HG03342 (cell line): Measurements from ENCODE around the gene CRYBG2.
A peak's percentile ranks its signal among the peaks of the same experiment; 100 is the strongest.
"Not testable (repeated sequence)": the region's sequence is repeated elsewhere in the genome, so short reads cannot be mapped to it uniquely, and the experiment has no call there.

ENCODE experiments used
- ATAC-seq: cut with Tn5 transposase; IDR thresholded peaks from one replicate; pipeline ENCODE4 v1.9.1; 2021; ENCODE audit warnings: mild to moderate bottlenecking, moderate library complexity; ENCODE audit not compliant: unreplicated experiment

The CRYBG2 gene, protein sequence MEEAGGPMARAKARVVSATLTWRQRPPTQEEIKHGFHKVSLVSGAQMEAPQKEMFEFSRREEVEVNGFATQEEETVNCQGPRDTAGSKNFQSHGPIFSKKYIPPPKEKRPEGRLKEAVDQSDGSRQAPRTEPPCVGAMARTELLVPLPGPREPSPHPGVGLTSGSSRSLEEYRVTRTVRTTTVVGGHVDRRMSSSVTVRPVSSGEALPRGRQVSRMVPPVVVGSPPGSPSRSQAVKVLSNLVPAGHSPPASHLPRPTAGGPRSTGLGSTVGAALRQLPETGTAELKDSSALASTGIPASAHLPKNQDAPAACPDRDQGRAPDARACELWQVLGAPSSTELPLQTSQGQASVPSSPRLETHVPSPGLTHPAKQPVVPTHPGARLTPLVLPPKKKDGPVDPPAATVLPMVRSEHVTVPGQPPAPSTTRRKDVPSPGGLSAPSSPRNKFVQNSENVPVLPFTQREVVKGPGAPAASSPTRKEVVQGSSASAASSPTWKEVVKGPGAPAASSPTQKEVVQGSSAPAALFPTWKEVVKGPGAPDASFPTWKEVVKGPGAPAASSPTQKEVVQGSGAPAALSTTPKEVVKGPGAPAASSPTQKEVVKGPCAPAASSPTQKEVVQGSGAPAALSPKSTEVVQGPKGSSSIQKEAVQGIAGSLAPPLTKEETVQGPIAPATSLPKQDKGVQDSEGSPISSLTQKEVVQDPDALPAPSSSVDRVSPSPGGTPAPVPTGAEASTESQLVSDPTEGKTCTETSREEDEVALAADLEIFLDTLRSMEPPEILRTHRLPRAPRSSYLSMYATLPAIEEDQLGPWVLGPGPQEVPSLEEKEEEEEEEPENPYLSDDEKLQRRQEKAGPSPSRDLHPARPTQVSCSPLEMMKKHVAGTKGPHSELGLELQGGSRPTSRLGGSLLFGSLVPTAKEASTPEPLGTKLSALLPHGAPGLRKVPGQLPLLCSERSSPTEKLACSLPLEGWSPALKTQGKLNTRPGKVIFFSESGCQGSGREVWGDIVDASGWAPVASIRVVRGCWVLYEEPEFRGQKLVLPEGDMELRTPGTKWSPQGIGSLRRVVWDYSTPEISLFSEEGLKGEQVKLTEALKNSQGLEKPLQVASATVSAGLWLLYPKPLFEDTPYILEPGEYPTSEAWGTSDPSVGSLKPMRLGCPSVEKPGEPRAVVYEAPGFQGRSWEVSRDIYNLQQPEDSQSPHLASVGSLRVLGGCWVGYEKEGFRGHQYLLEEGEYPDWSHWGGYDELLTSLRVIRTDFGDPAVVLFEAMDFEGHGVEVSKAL (N-terminal part only)

DNA sequence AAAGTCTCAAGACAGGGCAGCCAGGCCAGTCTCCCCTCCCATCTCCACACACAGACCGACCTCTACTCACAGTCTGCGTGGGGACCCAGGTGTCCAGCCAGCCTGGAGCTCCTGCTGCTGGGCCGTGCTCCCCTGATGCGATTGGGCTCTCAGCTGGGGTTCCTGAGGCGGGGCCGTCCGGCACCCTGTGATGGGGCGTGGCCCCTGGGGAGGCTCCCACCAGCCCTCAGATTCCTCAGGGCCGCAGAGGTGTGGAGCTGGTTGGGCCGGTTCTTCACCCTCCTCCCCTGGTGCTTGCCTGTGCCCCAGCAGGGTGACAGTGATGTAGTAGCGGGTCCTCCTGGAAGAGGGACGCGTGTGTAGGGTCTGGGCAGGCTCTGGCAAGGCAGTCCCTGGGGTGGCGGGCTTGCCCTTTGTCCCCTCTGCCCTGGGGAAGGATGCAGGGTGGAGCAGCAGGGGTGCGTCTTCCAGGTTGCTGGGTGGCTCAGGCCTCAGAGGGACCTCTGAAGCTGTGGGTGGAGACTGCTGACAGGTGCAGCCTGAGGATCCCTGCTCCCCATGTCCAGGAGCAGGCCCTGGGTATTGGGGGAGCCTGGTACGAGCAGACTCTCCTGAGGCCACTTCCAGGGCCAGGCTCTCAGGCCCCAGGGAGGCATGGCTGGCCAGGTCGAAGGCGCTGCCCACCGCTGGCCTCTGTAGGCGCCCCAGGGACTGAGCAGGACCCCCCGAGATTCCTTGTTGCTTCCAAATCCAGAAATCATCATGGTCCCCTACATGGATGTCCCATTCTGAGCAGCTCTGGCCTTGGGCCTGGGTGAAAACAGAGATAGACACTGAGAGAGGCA, at the start of gene CRYBG2:
Gene CRYBG2, minus strand, starts transcription at position 155 of the 845 bp plus-strand sequence. CDS start 7,473 bp downstream, outside the sequence.
- no peak for ATAC-seq

DNA sequence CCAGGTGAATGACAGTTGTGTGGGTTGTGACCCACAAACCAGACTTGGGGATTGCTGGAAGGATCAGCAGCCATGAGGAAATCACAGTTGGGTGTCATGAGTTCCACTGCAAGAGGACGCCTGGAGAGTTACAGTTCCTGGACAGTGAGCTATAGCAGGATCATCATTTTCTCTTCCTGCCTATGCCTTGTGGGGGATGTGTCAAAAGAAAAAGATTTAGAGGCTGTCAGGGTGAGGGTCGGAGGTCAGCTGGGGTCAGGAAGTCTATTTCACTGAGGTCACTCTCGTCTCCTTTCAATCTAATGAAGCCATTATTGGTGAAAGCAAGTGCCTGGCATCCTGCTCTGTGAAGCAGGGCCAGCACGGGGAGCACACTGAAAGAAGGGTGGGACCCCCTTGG, 49.7 kb upstream of the CRYBG2 start:
- no peak for ATAC-seq

DNA sequence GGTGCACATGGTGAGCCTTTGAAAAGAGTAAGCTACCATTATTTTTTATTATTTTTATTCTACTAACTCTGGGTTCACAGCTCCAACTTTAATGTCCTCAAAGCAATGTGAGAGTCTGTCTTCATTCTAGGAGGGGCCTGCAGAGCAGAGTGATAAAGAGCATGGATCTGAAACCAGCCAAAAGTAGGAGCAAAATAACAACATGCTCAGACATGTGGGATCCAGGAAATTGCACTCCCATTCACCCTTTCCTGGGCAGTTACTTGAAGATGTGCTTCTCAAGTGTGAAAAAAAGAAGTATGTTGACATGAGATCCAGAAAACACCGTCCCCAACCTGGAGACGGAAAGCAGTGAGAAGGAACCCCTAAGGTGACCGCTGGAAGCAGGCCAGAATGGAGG, 48.0 kb upstream of the CRYBG2 start:
- ATAC-seq, result no peak

DNA sequence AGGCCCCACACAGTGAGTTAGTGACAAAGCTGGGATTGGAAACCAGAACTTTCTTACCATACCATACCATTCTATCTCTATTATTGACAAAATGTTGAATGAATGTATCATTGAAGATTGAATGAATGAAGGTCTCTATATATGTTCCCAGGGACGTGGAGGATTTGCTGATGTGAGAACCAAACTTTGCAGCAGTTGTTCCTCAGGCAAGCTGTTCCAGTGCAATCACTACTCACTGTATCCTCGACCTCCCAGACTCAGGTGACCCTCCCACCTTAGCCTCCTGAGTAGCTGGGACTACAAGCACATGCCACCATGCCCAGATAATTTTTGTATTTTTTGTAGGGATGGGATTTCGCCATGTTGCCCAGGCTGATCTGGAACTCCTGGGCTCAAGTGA, 45.1 kb upstream of the CRYBG2 start:
- ATAC-seq, result no peak

DNA sequence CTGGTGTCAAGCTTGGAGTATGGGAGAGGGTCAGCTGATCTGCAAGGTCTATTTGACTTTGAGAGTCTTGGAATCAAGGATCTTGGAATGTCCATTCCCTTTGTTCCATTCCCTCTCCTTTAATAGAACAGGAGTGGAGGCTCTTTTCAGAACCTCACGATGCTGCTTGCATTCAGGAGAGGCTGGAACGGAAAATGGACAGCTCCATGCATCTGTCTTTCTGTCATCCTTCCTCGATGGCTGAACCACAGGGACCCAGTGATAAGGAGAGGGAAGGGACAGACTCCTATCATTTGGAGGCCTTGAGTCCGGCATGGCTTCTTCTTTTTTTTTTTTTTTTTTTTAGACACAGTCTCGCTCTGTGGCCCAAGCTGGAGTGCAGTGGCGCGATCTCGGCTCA, 41.8 kb upstream of the CRYBG2 start:
- ATAC-seq, result no peak

DNA sequence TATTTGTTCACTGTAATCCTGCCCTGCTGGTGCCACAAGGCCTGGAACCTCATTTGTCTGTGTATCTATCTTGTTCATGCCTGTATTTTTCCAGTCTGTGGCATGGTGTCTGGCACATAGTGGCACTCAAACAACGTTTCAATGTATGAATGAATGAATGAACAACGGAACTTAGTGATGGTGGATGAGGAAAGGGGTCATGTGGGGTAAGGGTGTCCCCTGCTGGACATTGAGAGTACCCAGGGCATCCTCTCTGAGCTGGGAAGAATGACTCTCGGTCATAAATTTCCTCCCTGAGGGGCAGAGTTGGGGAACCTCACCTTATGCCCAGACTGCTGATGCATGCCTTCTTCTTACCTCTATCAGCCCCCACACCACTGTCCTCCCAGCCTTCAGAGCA, 37.5 kb upstream of the CRYBG2 start:
- no peak for ATAC-seq

DNA sequence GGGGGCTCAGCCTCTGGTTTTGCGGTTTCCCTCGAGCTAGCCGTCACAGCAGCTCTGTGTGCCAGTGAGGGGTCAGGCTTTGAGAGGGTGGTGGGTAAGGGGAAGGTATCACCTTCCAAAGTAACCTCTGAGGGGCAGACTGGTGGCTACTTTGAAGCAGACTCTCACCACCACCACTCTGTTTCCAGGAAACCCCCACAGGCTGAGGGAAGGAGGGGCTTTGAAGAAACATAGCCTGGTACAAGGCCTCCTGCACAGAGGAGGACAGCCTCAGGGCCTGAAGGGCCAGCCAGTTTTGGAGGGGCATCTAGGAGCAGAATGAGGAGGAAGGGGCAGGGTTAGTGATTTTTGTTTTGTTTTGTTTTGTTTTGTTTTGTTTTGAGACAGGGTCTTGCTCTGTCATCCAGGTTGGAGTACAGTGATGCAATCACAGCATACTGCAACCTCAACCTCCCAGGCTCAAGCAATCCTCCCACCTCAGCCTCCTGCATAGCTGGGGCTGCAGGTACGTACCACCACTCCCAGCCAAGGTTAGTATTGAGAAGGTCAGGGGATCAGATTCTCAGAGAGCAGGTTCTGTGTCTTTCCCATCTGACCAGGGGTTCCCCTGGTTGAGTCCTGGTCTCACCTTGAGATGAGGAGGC, 35.8 kb upstream of the CRYBG2 start:
- no peak for ATAC-seq

DNA sequence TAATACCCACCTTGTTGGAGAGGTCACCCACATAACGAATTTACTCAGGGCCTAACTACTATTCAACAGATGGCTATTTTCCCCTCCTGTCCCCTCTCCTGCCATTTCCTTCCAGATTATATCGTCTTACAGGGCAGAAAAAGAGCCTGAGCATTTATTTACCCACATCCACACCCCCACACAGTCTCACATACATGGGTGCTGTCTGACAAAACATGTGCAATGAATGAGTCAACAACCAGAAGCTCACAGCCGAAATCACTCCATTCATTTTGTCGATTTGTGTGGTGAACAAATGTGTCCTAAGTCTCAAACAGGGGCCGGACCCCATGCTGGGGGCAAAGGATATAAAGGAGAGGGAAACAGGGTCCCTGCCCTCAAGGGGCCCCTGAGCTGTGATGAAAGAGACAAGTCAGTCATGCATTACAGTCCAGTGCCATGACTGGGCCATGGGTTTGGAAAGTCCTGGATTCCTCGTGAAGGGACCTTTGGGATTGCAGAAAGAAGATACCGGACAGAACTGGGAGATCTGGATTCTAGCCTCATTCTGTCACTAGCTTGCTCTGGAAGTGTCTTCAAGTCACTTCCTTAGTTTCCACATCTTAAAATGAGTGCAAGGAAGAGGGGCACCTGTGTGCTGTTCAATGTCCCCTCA, 35.0 kb upstream of the CRYBG2 start:
- no peak for ATAC-seq

DNA sequence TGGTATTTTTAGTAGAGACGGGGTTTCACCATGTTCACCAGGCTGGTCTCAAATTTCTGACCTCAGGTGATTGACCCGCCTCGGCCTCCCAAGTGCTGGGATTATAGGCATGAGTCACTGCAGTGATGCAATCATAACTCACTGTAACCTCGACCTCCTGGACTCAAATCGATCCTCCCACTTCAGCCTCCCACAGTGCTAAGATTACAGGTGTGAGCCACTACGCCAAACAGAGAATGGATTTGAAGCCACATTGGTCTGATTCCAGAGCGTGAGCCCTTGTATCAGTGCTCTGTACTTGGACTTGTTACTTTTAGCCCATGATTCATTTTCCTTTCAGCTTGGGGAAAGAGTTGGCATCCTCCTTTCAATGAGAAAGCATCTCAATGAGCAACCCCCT, 33.5 kb upstream of the CRYBG2 start:
- ATAC-seq, result no peak

DNA sequence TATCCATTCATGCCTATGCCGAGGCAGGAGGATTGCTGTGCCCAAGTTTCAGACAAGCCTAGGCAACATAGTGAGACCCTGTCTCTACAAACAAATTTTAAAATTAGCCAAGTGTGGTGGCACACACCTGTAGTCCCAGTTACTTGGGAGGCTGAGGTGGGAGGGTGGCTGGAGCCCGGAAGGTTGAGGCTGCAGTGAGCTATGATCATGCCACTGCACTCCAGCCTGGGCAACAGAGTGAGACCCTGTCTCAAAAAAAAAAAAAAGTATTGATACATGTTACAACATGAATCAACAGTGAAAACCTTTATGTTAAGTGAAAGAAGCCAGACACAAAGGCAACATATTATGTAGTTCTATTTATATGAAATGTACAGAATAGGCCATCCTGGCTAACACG, 31.1 kb upstream of the CRYBG2 start:
- ATAC-seq, result not testable (repeated sequence)

DNA sequence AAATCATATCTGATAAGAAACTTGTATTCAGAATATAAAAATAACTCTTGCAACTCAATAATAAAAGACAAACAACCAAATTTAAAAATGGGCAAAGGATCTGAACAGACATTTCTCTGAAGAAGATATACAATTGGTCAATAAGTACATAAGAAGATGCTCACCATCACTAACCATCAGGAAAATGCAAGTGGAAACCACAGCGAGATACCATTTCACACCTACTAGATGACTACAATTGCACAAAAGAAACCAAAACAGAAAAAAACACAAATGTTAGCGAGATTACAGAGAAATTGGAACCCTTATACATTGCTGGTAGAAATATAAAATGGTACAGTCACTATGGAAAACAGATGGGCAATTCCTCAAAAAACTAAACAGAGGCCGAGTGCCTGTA, 30.1 kb upstream of the CRYBG2 start:
- ATAC-seq, result no peak

DNA sequence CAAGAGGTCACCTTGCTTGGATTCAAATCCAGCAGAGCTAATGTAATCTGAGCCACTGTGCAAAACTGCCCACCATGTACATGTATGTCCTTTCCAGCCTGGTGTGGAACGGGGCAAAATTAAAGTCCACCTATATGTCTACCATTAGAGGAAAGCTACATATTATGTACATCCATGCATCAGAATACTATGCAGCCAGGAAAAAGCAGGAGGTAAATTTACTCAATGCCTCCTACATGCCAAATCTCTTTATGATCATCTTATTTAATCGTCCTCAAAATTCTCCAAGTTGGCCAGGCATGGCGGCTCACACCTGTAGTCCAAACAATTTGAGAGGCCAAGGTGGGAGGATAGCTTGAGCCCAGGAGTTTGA, 24.9 kb upstream of the CRYBG2 start:
- ATAC-seq, result no peak

DNA sequence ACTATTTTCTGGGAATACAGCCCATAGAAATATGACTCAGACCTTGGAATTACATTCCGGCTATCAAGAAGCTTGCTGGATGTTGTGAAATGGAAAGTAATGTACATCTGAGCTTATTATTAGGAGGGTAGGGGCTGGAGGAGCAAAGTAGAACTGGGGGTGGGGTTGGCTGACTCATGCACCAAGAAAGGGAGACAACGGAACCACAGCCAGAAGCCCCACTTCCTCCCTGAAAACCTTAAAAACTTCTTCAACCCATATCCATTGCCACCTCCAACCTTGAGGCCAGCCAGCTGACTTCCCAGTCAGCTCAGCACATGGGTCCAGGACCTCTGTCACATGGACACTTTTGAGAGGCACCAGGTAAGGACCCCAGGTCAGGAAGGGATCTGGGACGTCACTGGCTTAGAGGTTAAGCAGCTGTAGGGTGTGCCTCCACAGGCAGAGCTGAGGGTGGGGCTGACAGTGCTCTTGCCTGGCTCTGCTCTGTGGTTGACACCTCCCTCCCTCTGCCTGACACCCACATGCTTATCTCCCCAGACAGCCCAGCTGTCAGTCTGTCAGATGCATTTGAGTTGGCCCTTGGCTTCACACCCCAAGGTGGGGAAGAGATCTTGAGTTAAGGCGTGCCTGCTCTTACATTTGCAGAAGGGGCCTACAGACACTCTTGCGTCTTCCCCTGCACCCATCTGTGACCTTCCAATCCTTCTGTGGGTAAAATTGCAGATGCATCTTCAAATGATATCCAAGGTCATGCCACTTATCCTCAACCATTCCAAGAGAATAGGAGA, 24.4 kb upstream of the CRYBG2 start:
- ATAC-seq, result peak; percentile 83

DNA sequence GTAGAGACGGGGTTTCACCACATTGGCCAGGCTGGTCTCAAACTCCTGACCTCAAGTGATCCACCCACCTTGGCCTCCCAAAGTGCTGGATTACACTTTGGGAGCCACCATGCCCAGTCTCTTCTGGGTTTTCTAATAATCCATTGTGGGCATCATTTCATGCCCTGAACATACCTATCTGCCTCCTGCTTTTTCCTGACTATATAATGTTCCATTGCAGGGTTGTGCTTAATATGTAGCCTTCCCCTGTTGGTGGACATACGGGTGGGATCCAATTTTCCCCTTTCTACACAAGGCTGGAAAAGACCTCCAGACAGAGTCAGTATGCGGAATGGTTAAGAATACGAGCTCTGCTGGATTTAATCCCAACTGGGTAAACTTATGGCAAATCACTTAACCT, 22.1 kb upstream of the CRYBG2 start:
- no peak for ATAC-seq

DNA sequence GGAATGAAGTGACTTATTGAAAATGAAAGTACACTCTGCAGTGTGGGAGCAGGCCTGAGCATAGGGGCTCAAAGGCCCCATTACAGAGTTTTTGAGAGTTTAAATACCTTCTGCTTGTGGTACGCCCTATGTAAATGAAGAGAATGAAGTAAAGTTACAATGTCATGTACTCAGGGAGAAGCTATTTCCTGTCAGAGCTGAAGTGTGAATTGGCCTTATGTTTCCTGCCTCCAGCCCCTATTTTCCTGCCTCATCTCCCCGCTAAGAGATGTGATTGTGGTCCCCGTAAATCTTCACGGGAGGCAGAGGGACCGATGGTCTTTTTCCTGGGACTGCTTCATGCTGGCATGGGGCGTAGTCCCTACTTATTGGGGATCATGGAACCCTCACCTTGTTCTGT, 21.2 kb upstream of the CRYBG2 start:
- ATAC-seq, result no peak

DNA sequence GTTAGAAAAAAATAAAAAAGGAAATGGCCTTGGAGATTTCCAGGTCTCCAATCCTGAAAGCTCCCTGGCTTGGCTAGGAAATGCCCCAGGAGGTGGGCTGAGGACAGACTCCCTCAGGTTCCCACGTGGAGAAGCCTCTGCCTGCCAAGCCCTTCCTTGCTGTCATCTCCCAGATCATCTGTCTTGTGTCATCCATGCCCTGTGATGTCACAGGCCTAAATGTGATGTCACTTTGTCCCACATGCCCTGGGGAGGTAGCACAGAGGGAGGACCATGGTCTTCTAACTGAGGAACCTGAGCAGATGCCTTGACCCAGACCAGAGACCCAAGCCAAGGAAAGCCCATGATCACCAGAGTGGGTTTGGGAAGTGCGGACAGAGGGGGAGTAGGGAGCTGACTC, 20.4 kb upstream of the CRYBG2 start:
- ATAC-seq, result not testable (repeated sequence)

DNA sequence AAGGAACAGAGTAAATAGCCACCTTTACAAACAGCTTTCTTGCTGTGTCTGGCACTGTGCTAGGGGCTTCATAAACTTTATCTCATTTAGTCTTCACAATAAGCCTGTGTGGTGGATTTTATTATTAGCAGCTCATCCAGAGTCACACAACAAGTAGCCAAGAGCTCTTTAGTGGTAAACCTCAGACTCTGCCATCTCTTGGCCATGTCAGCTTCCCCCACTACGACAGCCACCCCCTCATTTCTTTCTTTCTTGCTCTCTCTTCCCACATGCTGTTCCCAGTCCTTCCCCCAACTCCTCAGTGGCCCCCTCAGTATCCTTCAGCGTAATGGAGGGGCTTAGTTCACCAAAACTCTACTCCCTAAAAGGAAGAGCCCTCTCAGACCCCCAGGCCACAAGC, 19.9 kb upstream of the CRYBG2 start:
- ATAC-seq, result no peak

DNA sequence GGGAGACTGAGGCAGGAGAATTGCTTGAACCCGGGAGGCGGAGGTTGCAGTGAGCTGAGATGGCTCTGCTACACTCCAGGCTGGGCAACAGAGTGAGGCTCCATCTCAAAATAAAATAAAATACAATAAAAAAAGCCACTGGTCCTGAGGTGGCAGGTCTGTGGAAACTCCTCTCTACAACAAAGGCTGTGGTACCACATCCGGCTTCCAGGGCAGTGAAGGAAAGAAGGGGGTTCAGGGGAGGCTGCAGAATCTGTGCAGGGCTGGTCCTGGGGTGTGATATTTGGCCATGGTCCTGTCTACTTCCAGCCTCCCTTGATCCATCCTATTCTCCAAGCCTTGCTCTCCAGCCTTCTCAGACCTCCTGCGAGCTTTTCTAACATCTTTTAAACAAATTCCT, 19.4 kb upstream of the CRYBG2 start:
- ATAC-seq, result no peak

DNA sequence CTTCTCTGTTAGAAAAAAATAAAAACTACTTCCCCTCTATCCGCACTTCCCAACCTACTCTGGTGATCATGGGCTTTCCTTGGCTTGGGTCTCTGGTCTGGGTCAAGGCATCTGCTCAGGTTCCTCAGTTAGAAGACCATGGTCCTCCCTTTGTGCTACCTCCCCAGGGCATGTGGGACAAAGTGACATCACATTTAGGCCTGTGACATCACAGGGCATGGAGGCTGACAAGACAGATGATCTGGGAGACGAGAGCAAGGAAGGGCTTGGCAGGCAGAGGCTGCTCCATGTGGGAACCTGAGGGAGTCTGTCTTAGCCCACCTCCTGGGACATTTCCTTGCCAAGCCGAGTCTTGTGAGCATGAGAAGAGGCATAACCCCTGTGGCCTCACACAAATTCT, 18.7 kb upstream of the CRYBG2 start, which contains the start of gene ZNF683:
Gene ZNF683, minus strand, starts transcription at position 140 of the 400 bp plus-strand sequence. CDS start 4,179 bp downstream, outside the sequence.
- ATAC-seq, result not testable (repeated sequence)
